CD14-positive monocyte (primary cell): ENCODE measurements around the gene CCDC40. TPM values are rescaled to one million over a fixed set of nuclear protein-coding genes. Genes with fewer than 3 reads are reported as not detected.

Experiments
- DNase-seq, 3 donors: peaks; one replicate each; pipeline ENCODE4 v3.0.0-alpha.2; 2011 to 2022
- H2AFZ ChIP-seq: 2 replicates; pipeline ENCODE4 v1.6.0; 2012; ENCODE audit warnings: mild to moderate bottlenecking, low read depth, low read length, inconsistent platforms; ENCODE audit not compliant: insufficient read depth, poor library complexity, severe bottlenecking
- H3K27ac ChIP-seq, 2 donors: 1 replicate in 1 of 2; 2 replicates in 1 of 2; pipeline ENCODE4 v1.5.1; 2012 to 2013; ENCODE audit warnings: low read length in 2 of 2, control low read depth in 1 of 2, inconsistent platforms in 1 of 2, low read depth in 1 of 2, mild to moderate bottlenecking in 1 of 2
- H3K27me3 ChIP-seq, 2 donors: one replicate each; pipeline versions ENCODE4 v1.6.0 to v1.6.1; 2011 to 2013; ENCODE audit warnings: low read length in 2 of 2; ENCODE audit not compliant: control insufficient read depth in 2 of 2, insufficient read depth in 2 of 2
- H3K36me3 ChIP-seq, 2 donors: replicated peaks in 1 of 2; 1 replicate in 1 of 2; 2 replicates in 1 of 2; pipeline versions ENCODE4 v1.5.1 to v1.6.1; 2012 to 2013; ENCODE audit warnings: low read length in 2 of 2, control low read depth in 1 of 2, inconsistent platforms in 1 of 2, mild to moderate bottlenecking in 1 of 2; ENCODE audit not compliant: insufficient read depth in 2 of 2, control insufficient read depth in 1 of 2
- H3K4me1 ChIP-seq, 2 donors: 1 replicate in 1 of 2; 2 replicates in 1 of 2; pipeline versions ENCODE4 v1.5.1 to v1.6.1; 2012 to 2013; ENCODE audit warnings: low read length in 2 of 2, control low read depth in 1 of 2, inconsistent platforms in 1 of 2, mild to moderate bottlenecking in 1 of 2, moderate library complexity in 1 of 2; ENCODE audit not compliant: insufficient read depth in 2 of 2, control insufficient read depth in 1 of 2
- H3K4me2 ChIP-seq: replicated peaks from 2 replicates; pipeline ENCODE3; 2012; ENCODE audit warnings: low read length, moderate library complexity, mild to moderate bottlenecking; ENCODE audit not compliant: poor library complexity, severe bottlenecking; ENCODE audit errors: extremely low read depth
- H3K4me3 ChIP-seq, 3 experiments: fragments of 200-600 bp in 1 of 3; sonication (generic) in 1 of 3; replicated peaks in 1 of 3; 1 replicate in 2 of 3; 2 replicates in 1 of 3; pipeline ENCODE4 v1.5.1; 2011 to 2013; ENCODE audit warnings: low read length in 3 of 3, mild to moderate bottlenecking in 3 of 3, control low read depth in 2 of 3, low read depth in 2 of 3, inconsistent platforms in 1 of 3, moderate library complexity in 1 of 3
- H3K79me2 ChIP-seq: 2 replicates; pipeline ENCODE4 v1.6.0; 2012; ENCODE audit warnings: mild to moderate bottlenecking, control low read depth, inconsistent platforms, low read length, moderate library complexity; ENCODE audit not compliant: insufficient read depth
- H3K9ac ChIP-seq: 2 replicates; pipeline ENCODE4 v1.6.0; 2017; ENCODE audit warnings: low read length, mild to moderate bottlenecking; ENCODE audit not compliant: insufficient read depth, poor library complexity, severe bottlenecking
- H3K9me3 ChIP-seq, 2 donors: replicated peaks in 1 of 2; 1 replicate in 1 of 2; 2 replicates in 1 of 2; pipeline versions ENCODE4 v1.5.1 to v1.6.1; 2012 to 2013; ENCODE audit warnings: low read length in 2 of 2, control low read depth in 1 of 2; ENCODE audit not compliant: control insufficient read depth in 1 of 2, insufficient read depth in 1 of 2
- H4K20me1 ChIP-seq: 2 replicates; pipeline ENCODE4 v1.6.0; 2012; ENCODE audit warnings: mild to moderate bottlenecking, low read length, control low read depth, moderate library complexity; ENCODE audit not compliant: insufficient read depth
- H3K27ac Mint-ChIP-seq, 7 donors: one replicate each; pipeline ENCODE4 v1.8.0; 2020; ENCODE audit warnings: mild to moderate bottlenecking in 7 of 7, mixed read lengths in 7 of 7, moderate library complexity in 6 of 7, inconsistent platforms in 2 of 7
- H3K27me3 Mint-ChIP-seq, 3 donors: one replicate each; pipeline ENCODE4 v1.8.0; 2021 to 2022; ENCODE audit warnings: low read depth in 3 of 3, mild to moderate bottlenecking in 3 of 3, mixed read lengths in 3 of 3, moderate library complexity in 3 of 3, inconsistent platforms in 1 of 3
- H3K36me3 Mint-ChIP-seq, 2 donors: one replicate each; pipeline ENCODE4 v1.8.0; 2020; ENCODE audit warnings: mixed read lengths in 2 of 2, inconsistent platforms in 1 of 2, mild to moderate bottlenecking in 1 of 2
- H3K4me1 Mint-ChIP-seq: one replicate; pipeline ENCODE4 v1.8.0; 2020; ENCODE audit warnings: mild to moderate bottlenecking, mixed read lengths
- H3K4me3 Mint-ChIP-seq, 2 donors: one replicate each; pipeline ENCODE4 v1.8.0; 2020; ENCODE audit warnings: mild to moderate bottlenecking in 2 of 2, mixed read lengths in 2 of 2, moderate library complexity in 1 of 2
- H3K9me3 Mint-ChIP-seq, 7 donors: one replicate each; pipeline ENCODE4 v1.8.0; 2020 to 2022; ENCODE audit warnings: mixed read lengths in 7 of 7, mild to moderate bottlenecking in 6 of 7, moderate library complexity in 6 of 7, inconsistent platforms in 2 of 7
- WGBS: methylation state at CpG from one replicate; pipeline ENCODE4 v1.1.5; 2013; ENCODE audit warnings: missing lambda C conversion rate; ENCODE audit not compliant: insufficient coverage; 5-methylcytosine and 5-hydroxymethylcytosine counted together
- intact Hi-C, 2 donors: fragments of 100-400 bp; cut with micrococcal nuclease; formaldehyde crosslinking; loops; one replicate each; pipeline versions ENCODE4 v1.15.0 to v1.15.1; 2023
- polyA plus RNA-seq, 3 donors: library from polyadenylated mRNA; depleted of rRNA in 1 of 3; unstranded in 2 of 3; stranded (reverse) in 1 of 3; fragments of 300-500 nt in 2 of 3; fragments of >200 nt in 1 of 3; fragmentation: Illumina TruSeq in 2 of 3; gene quantifications; 1 replicate in 2 of 3; 2 replicates in 1 of 3; pipeline ENCODE4 v1.2.3, GENCODE V29; 2012 to 2021
- TF ChIP-seq, protein P1 (sequence below): fragments of 200-600 bp; IDR thresholded peaks from one replicate; pipeline ENCODE4 v1.8.0; 2022; ENCODE audit warnings: antibody characterized with exemption, mild to moderate bottlenecking

The CCDC40 gene
- polyA plus RNA-seq, 3 donors: 0.21 to 0.27 TPM; not detected in 1

DNA sequence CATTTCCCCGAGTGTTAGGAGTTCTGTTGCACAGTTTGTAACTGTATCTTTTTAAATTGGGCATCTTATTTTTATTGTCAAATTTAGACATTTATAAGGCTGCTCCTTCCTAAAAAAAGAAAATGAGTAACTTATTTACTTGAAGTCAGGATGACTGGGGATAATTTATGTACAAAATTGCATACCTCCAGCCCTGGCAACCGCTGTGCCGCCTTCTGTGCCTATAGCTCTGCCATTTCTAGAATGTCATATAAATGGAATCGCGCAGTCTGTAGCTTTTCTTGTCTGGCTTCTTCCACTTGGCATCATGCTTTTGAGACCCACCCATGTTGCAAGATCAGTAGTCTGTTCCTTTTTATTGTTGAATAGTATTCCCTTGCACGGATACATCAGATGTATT lies 36.0 kb downstream of the CCDC40 start:
- H3K27me3 Mint-ChIP-seq: peaks cover 5 to 9% (median 6%) of the 10 kb centered on the region in 3 donors
- no peak overlapping the region for H3K4me3 Mint-ChIP-seq
- Histone ChIP-seq H2AFZ (no peak overlapping the region), H4K20me1 (no peaks in the 10 kb centered on the region), H3K4me1 (no peaks in the 10 kb centered on the region), H3K27me3 (no peaks in the 10 kb centered on the region), H3K27ac (no peak overlapping the region), H3K9me3 (no peaks in the 10 kb centered on the region), H3K36me3 (no peaks in the 10 kb centered on the region), H3K9ac (no peak overlapping the region), H3K4me2 (no peak overlapping the region), H3K79me2 (no peaks in the 10 kb centered on the region), H3K4me3 (no peak overlapping the region)
- intact Hi-C loops: no loop called here
- H3K4me1 Mint-ChIP-seq: peaks cover 17% of the 10 kb centered on the region
- WGBS: 87% methylated on average over 5 of the region's 6 CpGs
- no peaks in the 10 kb centered on the region for H3K36me3 Mint-ChIP-seq
- H3K9me3 Mint-ChIP-seq: no peaks in the 10 kb centered on the region
- H3K27ac Mint-ChIP-seq: no peak overlapping the region
- DNase-seq: no peak
- TF ChIP-seq, protein P1, sequence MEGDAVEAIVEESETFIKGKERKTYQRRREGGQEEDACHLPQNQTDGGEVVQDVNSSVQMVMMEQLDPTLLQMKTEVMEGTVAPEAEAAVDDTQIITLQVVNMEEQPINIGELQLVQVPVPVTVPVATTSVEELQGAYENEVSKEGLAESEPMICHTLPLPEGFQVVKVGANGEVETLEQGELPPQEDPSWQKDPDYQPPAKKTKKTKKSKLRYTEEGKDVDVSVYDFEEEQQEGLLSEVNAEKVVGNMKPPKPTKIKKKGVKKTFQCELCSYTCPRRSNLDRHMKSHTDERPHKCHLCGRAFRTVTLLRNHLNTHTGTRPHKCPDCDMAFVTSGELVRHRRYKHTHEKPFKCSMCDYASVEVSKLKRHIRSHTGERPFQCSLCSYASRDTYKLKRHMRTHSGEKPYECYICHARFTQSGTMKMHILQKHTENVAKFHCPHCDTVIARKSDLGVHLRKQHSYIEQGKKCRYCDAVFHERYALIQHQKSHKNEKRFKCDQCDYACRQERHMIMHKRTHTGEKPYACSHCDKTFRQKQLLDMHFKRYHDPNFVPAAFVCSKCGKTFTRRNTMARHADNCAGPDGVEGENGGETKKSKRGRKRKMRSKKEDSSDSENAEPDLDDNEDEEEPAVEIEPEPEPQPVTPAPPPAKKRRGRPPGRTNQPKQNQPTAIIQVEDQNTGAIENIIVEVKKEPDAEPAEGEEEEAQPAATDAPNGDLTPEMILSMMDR: no peak

GRCh38 chr17:80080081-80080480 lies 43.6 kb downstream of the CCDC40 start:
- intact Hi-C loops: no loop called here

More at GRCh38 chr17:80080081-80080480, 43.6 kb downstream of the CCDC40 start:
- Histone ChIP-seq H3K9ac (no peak overlapping the region), H3K79me2 (no peaks in the 10 kb centered on the region), H3K36me3 (no peaks in the 10 kb centered on the region), H3K4me2 (no peak overlapping the region), H4K20me1 (no peaks in the 10 kb centered on the region), H2AFZ (no peak overlapping the region), H3K27me3 (no peaks in the 10 kb centered on the region), H3K4me1 (peaks cover 3 to 8% of the 10 kb centered on the region in 2 donors), H3K27ac (no peak overlapping the region), H3K4me3 (no peak overlapping the region), H3K9me3 (no peaks in the 10 kb centered on the region)
- no peak for DNase-seq
- H3K36me3 Mint-ChIP-seq: no peaks in the 10 kb centered on the region
- peaks cover 0 to 7% (median 1%) of the 10 kb centered on the region in 3 donors for H3K27me3 Mint-ChIP-seq
- TF ChIP-seq, protein P1: no peak
- H3K4me3 Mint-ChIP-seq: no peak overlapping the region
- no peaks in the 10 kb centered on the region for H3K9me3 Mint-ChIP-seq
- 97% methylated on average over 3 of the region's 6 CpGs for WGBS
- H3K27ac Mint-ChIP-seq: no peak overlapping the region
- H3K4me1 Mint-ChIP-seq: peaks cover 5% of the 10 kb centered on the region
